Measurements from ENCODE around the gene MFSD11. TPM values are rescaled to one million over a fixed set of nuclear protein-coding genes. Genes with fewer than 3 reads are reported as not detected.
A peak's percentile ranks its signal among the peaks of the same experiment; 100 is the strongest.

MFSD11 gene
- total and polyA plus RNA-seq, 2 donors from 2014 or later: 12.5 to 22.6 TPM

- Histone ChIP-seq H3K4me1 (ENCODE audit: control insufficient read depth in 2 of 3, insufficient read depth in 2 of 3, low read depth in 1 of 3, low read length in 3 of 3) (no peaks in the 10 kb centered on the region), H3K9ac (ENCODE audit: low read length in 3 of 3) (no peak overlapping the region), H3K4me3 (ENCODE audit: low read length in 3 of 3) (no peak overlapping the region), H3K27me3 (ENCODE audit: control insufficient read depth, insufficient read depth, low read length) (no peaks in the 10 kb centered on the region), H3K27ac (ENCODE audit: low read depth in 2 of 2, low read length in 2 of 2) (no peak overlapping the region), H3K36me3 (ENCODE audit: control insufficient read depth in 2 of 3, insufficient read depth in 3 of 3, low read length in 3 of 3) (peaks cover 0 to 22% (median 8%) of the 10 kb centered on the region in 3 donors), H3K9me3 (ENCODE audit: control insufficient read depth in 2 of 3, insufficient read depth in 1 of 3, low read length in 3 of 3) (no peaks in the 10 kb centered on the region)
- DNase-seq: no peak
- intact Hi-C loops (cut with DNase I): no loop called here
- no peak for TF ChIP-seq CTCF (IDR thresholded peaks at IDR 0.05; ENCODE audit: borderline replicate concordance, extremely low read depth, insufficient read depth)
- no peak for FAIRE-seq
These were observed 35.1 kb downstream of the MFSD11 start for GRCh38 chr17:76772842-76773525.

GRCh38 chr17:76775021-76775600 is 37.2 kb downstream of the MFSD11 start:
- TF ChIP-seq CTCF (IDR thresholded peaks at IDR 0.05; ENCODE audit: borderline replicate concordance, extremely low read depth, insufficient read depth): no peak
- no peaks in the 10 kb centered on the region for H3K4me1 ChIP-seq (ENCODE audit: control insufficient read depth in 2 of 3, insufficient read depth in 2 of 3, low read depth in 1 of 3, low read length in 3 of 3)
- no peak for FAIRE-seq
- intact Hi-C loops (cut with DNase I): no loop called here
- H3K9me3 ChIP-seq (ENCODE audit: control insufficient read depth in 2 of 3, insufficient read depth in 1 of 3, low read length in 3 of 3): no peaks in the 10 kb centered on the region
- H3K27ac ChIP-seq (ENCODE audit: low read depth in 2 of 2, low read length in 2 of 2): no peak overlapping the region
- no peak overlapping the region for H3K4me3 ChIP-seq (ENCODE audit: low read length in 3 of 3)
- H3K27me3 ChIP-seq (ENCODE audit: control insufficient read depth, insufficient read depth, low read length): no peaks in the 10 kb centered on the region
- H3K36me3 ChIP-seq (ENCODE audit: control insufficient read depth in 2 of 3, insufficient read depth in 3 of 3, low read length in 3 of 3): peaks cover 0 to 22% (median 13%) of the 10 kb centered on the region in 3 donors
- H3K9ac ChIP-seq (ENCODE audit: low read length in 3 of 3): no peak overlapping the region
- peak in 3 of 5 donors; percentile 21 to 60 (median 59) for DNase-seq

GRCh38 chr17:76781056-76781982 is 43.4 kb downstream of the MFSD11 start:
- no peaks in the 10 kb centered on the region for H3K9me3 ChIP-seq (ENCODE audit: control insufficient read depth in 2 of 3, insufficient read depth in 1 of 3, low read length in 3 of 3)
- no peaks in the 10 kb centered on the region for H3K27me3 ChIP-seq (ENCODE audit: control insufficient read depth, insufficient read depth, low read length)
- no peak overlapping the region for H3K27ac ChIP-seq (ENCODE audit: low read depth in 2 of 2, low read length in 2 of 2)
- no peaks in the 10 kb centered on the region for H3K4me1 ChIP-seq (ENCODE audit: control insufficient read depth in 2 of 3, insufficient read depth in 2 of 3, low read depth in 1 of 3, low read length in 3 of 3)
- FAIRE-seq (no peak), DNase-seq (no peak)
- no peak overlapping the region for H3K9ac ChIP-seq (ENCODE audit: low read length in 3 of 3)
- intact Hi-C loops (cut with DNase I): no loop called here
- no peak for TF ChIP-seq CTCF (IDR thresholded peaks at IDR 0.05; ENCODE audit: borderline replicate concordance, extremely low read depth, insufficient read depth)
- H3K4me3 ChIP-seq (ENCODE audit: low read length in 3 of 3): no peak overlapping the region
- peaks cover 0 to 13% (median 0%) of the 10 kb centered on the region in 3 donors for H3K36me3 ChIP-seq (ENCODE audit: control insufficient read depth in 2 of 3, insufficient read depth in 3 of 3, low read length in 3 of 3)
